ENCODE results near the gene CRK.

CRK gene

DNA sequence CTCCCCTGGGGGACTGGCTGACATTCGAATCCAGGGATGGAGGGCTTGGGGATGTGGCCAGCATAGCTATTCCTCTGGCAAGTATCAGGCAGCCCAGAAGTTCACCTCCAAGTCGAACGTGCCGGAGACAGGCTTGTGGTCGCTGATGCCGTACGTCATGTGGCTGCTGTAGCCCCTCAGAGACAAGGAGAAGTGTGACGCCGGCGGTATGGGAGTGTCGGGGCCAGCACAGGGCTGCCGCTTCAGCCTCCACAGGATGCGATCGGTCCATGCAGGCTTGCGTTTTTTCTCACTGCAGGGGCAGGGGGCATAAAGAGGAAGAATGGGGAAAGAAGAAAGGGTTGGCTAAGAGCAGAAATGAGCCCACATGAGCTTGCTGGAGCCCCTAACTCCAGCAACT lies 41.8 kb upstream of the CRK start:
- no peak for DNase-seq (ENCODE audit: low read depth)
- TF ChIP-seq, protein P1, sequence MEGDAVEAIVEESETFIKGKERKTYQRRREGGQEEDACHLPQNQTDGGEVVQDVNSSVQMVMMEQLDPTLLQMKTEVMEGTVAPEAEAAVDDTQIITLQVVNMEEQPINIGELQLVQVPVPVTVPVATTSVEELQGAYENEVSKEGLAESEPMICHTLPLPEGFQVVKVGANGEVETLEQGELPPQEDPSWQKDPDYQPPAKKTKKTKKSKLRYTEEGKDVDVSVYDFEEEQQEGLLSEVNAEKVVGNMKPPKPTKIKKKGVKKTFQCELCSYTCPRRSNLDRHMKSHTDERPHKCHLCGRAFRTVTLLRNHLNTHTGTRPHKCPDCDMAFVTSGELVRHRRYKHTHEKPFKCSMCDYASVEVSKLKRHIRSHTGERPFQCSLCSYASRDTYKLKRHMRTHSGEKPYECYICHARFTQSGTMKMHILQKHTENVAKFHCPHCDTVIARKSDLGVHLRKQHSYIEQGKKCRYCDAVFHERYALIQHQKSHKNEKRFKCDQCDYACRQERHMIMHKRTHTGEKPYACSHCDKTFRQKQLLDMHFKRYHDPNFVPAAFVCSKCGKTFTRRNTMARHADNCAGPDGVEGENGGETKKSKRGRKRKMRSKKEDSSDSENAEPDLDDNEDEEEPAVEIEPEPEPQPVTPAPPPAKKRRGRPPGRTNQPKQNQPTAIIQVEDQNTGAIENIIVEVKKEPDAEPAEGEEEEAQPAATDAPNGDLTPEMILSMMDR (IDR thresholded peaks at IDR 0.05; ENCODE audit: control insufficient read depth, insufficient read depth, low read depth, low read length, missing control alignments), result no peak
- no peak overlapping the region for H3K4me3 ChIP-seq (ENCODE audit: control insufficient read depth, low read depth, low read length)

DNA sequence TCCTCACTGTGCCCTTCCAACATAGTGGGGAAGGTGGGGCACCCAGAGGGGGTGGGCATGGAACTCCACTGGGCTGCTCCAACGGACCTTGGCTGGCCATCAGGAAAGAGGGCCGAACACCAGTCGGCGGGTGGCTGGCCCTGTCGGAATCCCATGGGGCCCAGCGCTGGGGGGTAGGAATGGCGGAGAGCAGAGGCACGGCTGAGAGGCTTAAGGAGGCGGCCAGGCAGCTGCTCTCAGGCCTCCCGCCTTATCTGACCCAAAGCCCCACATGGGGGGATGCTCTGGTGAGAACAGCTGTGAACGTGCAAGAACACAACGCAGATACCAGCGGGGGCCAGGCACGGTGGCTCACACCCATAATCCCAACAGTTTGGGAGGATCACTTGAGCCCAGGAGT lies 40.8 kb upstream of the CRK start:
- TF ChIP-seq, protein P1 (IDR thresholded peaks at IDR 0.05; ENCODE audit: control insufficient read depth, insufficient read depth, low read depth, low read length, missing control alignments), result no peak
- DNase-seq (ENCODE audit: low read depth), result no peak
- no peak overlapping the region for H3K4me3 ChIP-seq (ENCODE audit: control insufficient read depth, low read depth, low read length)

DNA sequence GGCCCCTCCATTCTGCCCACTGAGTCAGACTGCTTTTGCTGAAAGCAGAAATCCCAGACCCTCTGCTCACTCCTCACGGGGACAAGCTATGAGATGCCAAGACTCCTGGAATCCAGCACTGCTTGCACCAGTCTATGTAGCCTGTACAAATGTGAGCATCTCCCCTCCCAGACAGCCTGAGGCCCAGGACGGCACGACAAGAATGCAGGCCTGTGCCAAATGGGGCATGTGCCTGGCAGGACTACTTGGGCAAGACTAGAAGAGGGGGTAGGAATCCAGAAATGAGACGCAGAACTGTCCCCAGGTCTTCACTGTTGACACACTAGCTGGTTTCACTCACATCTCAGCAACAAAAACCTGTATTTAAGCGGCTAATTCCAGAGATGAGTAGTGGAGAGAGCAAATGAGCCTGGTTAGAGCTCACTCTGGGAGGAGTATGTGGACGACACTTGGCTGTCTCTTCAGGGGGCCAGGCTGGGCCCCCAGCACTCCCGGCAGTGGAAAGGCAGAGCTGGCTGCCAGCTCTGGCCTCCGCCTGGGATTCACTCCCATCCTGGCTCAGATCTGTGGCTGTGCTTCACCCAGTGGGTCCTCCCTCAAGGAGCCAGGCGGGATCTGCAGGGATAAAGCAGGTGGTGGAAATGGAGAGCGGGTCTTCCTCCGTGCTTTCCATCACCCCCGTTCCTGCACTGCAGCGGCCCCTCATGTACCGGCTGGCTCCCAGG lies 39.4 kb upstream of the CRK start:
- TF ChIP-seq, protein P1 (IDR thresholded peaks at IDR 0.05; ENCODE audit: control insufficient read depth, insufficient read depth, low read depth, low read length, missing control alignments), result no peak
- DNase-seq (ENCODE audit: low read depth), result no peak
- H3K4me3 ChIP-seq (ENCODE audit: control insufficient read depth, low read depth, low read length), result no peak overlapping the region

GRCh38 chr17:1494736-1495253 lies 38.8 kb upstream of the CRK start:
- DNase-seq (ENCODE audit: low read depth), result no peak
- TF ChIP-seq, protein P1 (IDR thresholded peaks at IDR 0.05; ENCODE audit: control insufficient read depth, insufficient read depth, low read depth, low read length, missing control alignments), result no peak
- no peak overlapping the region for H3K4me3 ChIP-seq (ENCODE audit: control insufficient read depth, low read depth, low read length)

DNA sequence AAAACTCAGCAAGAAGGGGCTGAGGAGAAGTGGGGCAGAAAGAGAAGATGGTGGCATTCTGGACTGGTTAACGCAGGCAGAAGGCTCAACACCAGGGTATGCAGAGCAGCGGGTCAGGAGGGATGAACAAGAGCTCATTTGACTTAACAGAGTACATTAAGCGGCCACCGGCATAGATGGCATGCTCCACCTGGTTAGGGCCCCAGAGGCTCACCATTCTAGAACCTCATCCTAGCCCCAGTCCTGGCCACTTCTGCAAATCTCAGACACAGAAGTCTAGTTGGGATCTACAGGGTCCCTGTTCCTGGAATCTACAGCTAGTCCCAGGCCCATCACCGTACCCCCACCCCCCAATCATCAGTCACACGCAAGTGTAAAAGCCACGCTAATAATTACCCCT lies 38.2 kb upstream of the CRK start:
- H3K4me3 ChIP-seq (ENCODE audit: control insufficient read depth, low read depth, low read length), result no peak overlapping the region
- DNase-seq (ENCODE audit: low read depth), result no peak
- TF ChIP-seq, protein P1 (IDR thresholded peaks at IDR 0.05; ENCODE audit: control insufficient read depth, insufficient read depth, low read depth, low read length, missing control alignments), result no peak

DNA sequence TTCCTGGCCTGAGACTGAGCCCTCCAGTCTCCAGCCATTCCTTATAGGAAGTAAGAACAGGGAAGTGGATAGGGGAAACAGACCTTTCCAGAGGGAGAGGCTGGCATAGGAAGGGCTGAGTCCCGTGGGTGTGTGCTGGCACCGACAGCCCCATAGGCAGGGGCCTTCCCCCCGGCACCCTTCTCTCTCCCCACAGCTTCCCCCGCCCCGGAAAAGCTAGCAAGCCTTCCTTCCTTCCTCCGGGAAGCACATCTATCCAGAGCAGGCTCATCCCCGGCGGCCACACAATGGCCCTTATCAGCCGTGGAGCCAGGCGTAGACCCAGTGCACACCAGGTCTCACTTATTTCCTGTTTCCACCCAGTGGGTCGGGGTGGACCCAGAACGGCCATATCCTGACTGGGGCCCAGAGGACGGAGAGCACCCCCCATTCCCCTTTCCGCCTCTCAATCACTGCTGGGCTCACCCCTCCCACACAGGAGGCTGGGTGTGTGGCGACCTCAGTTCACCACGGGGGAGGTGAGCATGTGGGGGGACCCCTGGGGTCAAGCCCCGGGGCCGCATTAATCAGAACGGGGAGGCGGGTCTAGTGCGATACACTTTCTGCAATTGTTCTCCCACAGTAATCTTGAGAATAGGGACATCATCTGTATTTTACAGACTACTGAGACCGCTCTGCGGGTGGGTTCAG lies 37.4 kb upstream of the CRK start:
- H3K4me3 ChIP-seq (ENCODE audit: control insufficient read depth, low read depth, low read length), result no peak overlapping the region
- DNase-seq (ENCODE audit: low read depth), result no peak
- TF ChIP-seq, protein P1 (IDR thresholded peaks at IDR 0.05; ENCODE audit: control insufficient read depth, insufficient read depth, low read depth, low read length, missing control alignments), result no peak
